PC-9 (cell line): ENCODE data around the gene KAT6B.

Experiments
- EZH2 ChIP-seq: fragments of 200-600 bp; sonication (generic); IDR thresholded peaks from 2 replicates; pipeline ENCODE4 v1.8.0; 2017; ENCODE audit warnings: antibody characterized with exemption, low read depth
- TF ChIP-seq, protein P1 (sequence below): fragments of 200-600 bp; sonication (generic); conservative IDR thresholded peaks from 2 replicates; pipeline ENCODE4 v1.6.1; 2017; ENCODE audit warnings: mixed run types, antibody characterized with exemption, mild to moderate bottlenecking, moderate library complexity

GRCh38 chr10:75035975-75036708 is 209.7 kb downstream of the KAT6B start:
- TF ChIP-seq, protein P1, sequence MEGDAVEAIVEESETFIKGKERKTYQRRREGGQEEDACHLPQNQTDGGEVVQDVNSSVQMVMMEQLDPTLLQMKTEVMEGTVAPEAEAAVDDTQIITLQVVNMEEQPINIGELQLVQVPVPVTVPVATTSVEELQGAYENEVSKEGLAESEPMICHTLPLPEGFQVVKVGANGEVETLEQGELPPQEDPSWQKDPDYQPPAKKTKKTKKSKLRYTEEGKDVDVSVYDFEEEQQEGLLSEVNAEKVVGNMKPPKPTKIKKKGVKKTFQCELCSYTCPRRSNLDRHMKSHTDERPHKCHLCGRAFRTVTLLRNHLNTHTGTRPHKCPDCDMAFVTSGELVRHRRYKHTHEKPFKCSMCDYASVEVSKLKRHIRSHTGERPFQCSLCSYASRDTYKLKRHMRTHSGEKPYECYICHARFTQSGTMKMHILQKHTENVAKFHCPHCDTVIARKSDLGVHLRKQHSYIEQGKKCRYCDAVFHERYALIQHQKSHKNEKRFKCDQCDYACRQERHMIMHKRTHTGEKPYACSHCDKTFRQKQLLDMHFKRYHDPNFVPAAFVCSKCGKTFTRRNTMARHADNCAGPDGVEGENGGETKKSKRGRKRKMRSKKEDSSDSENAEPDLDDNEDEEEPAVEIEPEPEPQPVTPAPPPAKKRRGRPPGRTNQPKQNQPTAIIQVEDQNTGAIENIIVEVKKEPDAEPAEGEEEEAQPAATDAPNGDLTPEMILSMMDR = no peak
- TF ChIP-seq EZH2 = no peak
